Endothelial cell of umbilical vein (primary cell): ENCODE results near the gene GPR176. TPM values are rescaled to one million over a fixed set of nuclear protein-coding genes. Genes with fewer than 3 reads are reported as not detected.

Source experiments
- BruUV-seq: library from RNA; stranded (reverse); fragments of 400-500 nt; replicated peaks from 2 replicates; lab custom pipeline; 2021; lab: Mats Ljungman, UMichigan
- CTCF ChIA-PET: fragments of 300-600, 350-600 bp; sonication (Branson Sonifier 250); formaldehyde crosslinking; loops from one replicate; lab custom pipeline; 2021; ENCODE audit warnings: antibody characterized with exemption, inconsistent platforms; lab: Charles Lee
- POLR2A ChIA-PET: fragments of 300-600, 350-600 bp; sonication (Branson Sonifier 250); formaldehyde crosslinking; loops from one replicate; lab custom pipeline; 2021; ENCODE audit warnings: antibody characterized with exemption, inconsistent platforms; lab: Charles Lee
- DNase-seq: peaks from one replicate; pipeline ENCODE4 v3.0.0-alpha.2; 2011; ENCODE audit warnings: low read depth, low spot score
- FAIRE-seq: peaks from 2 replicates; lab custom pipeline; 2011; peaks lifted over from hg19 to GRCh38; lab: Jason Lieb, UNC
- H2AFZ ChIP-seq: 2 replicates; pipeline ENCODE4 v1.6.0; 2012; ENCODE audit warnings: low read depth, low read length, control low read depth, inconsistent platforms
- H3K27ac ChIP-seq: 2 replicates; pipeline ENCODE4 v1.5.1; 2011; ENCODE audit warnings: low read depth, mild to moderate bottlenecking, control low read depth, low read length, moderate library complexity; ENCODE audit not compliant: insufficient read depth
- H3K27me3 ChIP-seq, 2 experiments: 2 replicates each; pipeline versions ENCODE4 v1.6.0 to v1.6.1; 2011; ENCODE audit warnings: low read length in 2 of 2, mixed read lengths in 1 of 2; ENCODE audit not compliant: control insufficient read depth in 2 of 2, insufficient read depth in 2 of 2
- H3K36me3 ChIP-seq, 2 experiments: 2 replicates in 1 of 2; 3 replicates in 1 of 2; pipeline ENCODE4 v1.5.1; 2011; ENCODE audit warnings: low read length in 2 of 2, mild to moderate bottlenecking in 1 of 2, moderate library complexity in 1 of 2; ENCODE audit not compliant: control insufficient read depth in 2 of 2, insufficient read depth in 2 of 2; ENCODE audit errors: extremely low read depth in 1 of 2
- H3K4me1 ChIP-seq: 3 replicates; pipeline ENCODE4 v1.5.1; 2011; ENCODE audit warnings: mild to moderate bottlenecking, low read length; ENCODE audit not compliant: control insufficient read depth, insufficient read depth; ENCODE audit errors: extremely low read depth
- H3K4me2 ChIP-seq: 2 replicates; pipeline ENCODE4 v1.6.1; 2011; ENCODE audit warnings: low read length, control low read depth, mixed read lengths; ENCODE audit not compliant: insufficient read depth
- H3K4me3 ChIP-seq, 3 experiments: fragments of 200-600 bp in 1 of 3; sonication (generic), shearing (Covaris generic) in 1 of 3; replicated peaks in 1 of 3; 2 replicates each; pipeline ENCODE4 v1.5.1; 2011 to 2016; ENCODE audit warnings: control low read depth in 3 of 3, low read length in 3 of 3, mild to moderate bottlenecking in 2 of 3, inconsistent platforms in 1 of 3, low read depth in 1 of 3, moderate library complexity in 1 of 3; ENCODE audit not compliant: insufficient read depth in 1 of 3
- H3K79me2 ChIP-seq: 2 replicates; pipeline ENCODE4 v1.6.0; 2012; ENCODE audit warnings: low read length, inconsistent platforms; ENCODE audit not compliant: control insufficient read depth, insufficient read depth
- H3K9ac ChIP-seq: replicated peaks from 2 replicates; pipeline ENCODE3; 2011; ENCODE audit warnings: low read length, control low read depth; ENCODE audit not compliant: insufficient read depth; ENCODE audit errors: extremely low read depth
- H3K9me1 ChIP-seq: replicated peaks from 3 replicates; pipeline ENCODE4 v1.6.0; 2011; ENCODE audit warnings: mild to moderate bottlenecking, low read length; ENCODE audit not compliant: control insufficient read depth, insufficient read depth; ENCODE audit errors: extremely low read depth
- H3K9me3 ChIP-seq: replicated peaks from 2 replicates; pipeline ENCODE4 v1.5.1; 2012; ENCODE audit warnings: low read length, inconsistent platforms; ENCODE audit not compliant: control insufficient read depth, insufficient read depth
- H4K20me1 ChIP-seq: replicated peaks from 2 replicates; pipeline ENCODE3; 2011; ENCODE audit warnings: mild to moderate bottlenecking, low read length; ENCODE audit not compliant: control insufficient read depth, insufficient read depth; ENCODE audit errors: extremely low read depth
- EZH2 ChIP-seq: IDR thresholded peaks from 2 replicates; pipeline ENCODE4 v1.6.1; 2012; ENCODE audit warnings: borderline replicate concordance, low read depth, mild to moderate bottlenecking, moderate library complexity, low read length, inconsistent platforms; ENCODE audit not compliant: severe bottlenecking
- FOS ChIP-seq: IDR thresholded peaks from 2 replicates; pipeline ENCODE4 v1.6.1; 2011; ENCODE audit warnings: mild to moderate bottlenecking, low read length, moderate library complexity, borderline replicate concordance; ENCODE audit not compliant: insufficient read depth
- GATA2 ChIP-seq: IDR thresholded peaks from 2 replicates; pipeline ENCODE4 v1.7.0; 2011; ENCODE audit warnings: low read depth, mild to moderate bottlenecking, moderate library complexity, mixed read lengths, low read length; ENCODE audit not compliant: insufficient read length, insufficient read depth
- JUN ChIP-seq: IDR thresholded peaks from 2 replicates; pipeline ENCODE4 v1.6.1; 2011; ENCODE audit warnings: borderline replicate concordance, low read depth; ENCODE audit not compliant: insufficient read length, insufficient read depth
- MYC ChIP-seq: IDR thresholded peaks from one replicate; pipeline ENCODE4 v1.6.1; 2011; ENCODE audit warnings: mild to moderate bottlenecking, low read depth, low read length
- POLR2A ChIP-seq: IDR thresholded peaks from 2 replicates; pipeline ENCODE4 v1.6.1; 2012; ENCODE audit warnings: low read depth, mild to moderate bottlenecking, control low read depth, low read length
- POLR2AphosphoS5 ChIP-seq: IDR thresholded peaks from 2 replicates; pipeline ENCODE4 v1.6.1; 2012; ENCODE audit warnings: low read depth, mild to moderate bottlenecking, control low read depth, low read length, moderate library complexity; ENCODE audit not compliant: insufficient read depth
- dilution Hi-C: fragments of 300-500 bp; cut with MboI; formaldehyde crosslinking; loops from one replicate; pipeline ENCODE4 v1.15.0; 2019; ENCODE audit warnings: low sequenced_read_pairs; ENCODE audit not compliant: extremely low pct_ligation_motif_present
- intact Hi-C: fragments of 100-400 bp; cut with micrococcal nuclease; formaldehyde crosslinking; loops from one replicate; pipeline ENCODE4 v1.10.0; 2022
- polyA plus RNA-seq, 4 experiments: library from polyadenylated mRNA; depleted of rRNA in 3 of 4; stranded (reverse) in 3 of 4; unstranded in 1 of 4; fragments of >200 nt; gene quantifications; 2 replicates each; pipeline versions ENCODE4 v1.2.1 to v1.2.3, GENCODE V29; 2011 to 2012; ENCODE audit warnings: missing spikeins in 1 of 4
- total RNA-seq: library from RNA; stranded (reverse); gene quantifications from 2 replicates; pipeline ENCODE4 v1.2.3, GENCODE V29; 2021
- TF ChIP-seq, protein P1 (sequence below): IDR thresholded peaks from 2 replicates; pipeline ENCODE4 v1.6.1; 2011; ENCODE audit not compliant: insufficient read depth, insufficient read length
- TF ChIP-seq, protein P2 (sequence below), 2 donors: IDR thresholded peaks; 1 replicate in 1 of 2; 2 replicates in 1 of 2; pipeline ENCODE4 v1.5.1; 2011; ENCODE audit warnings: low read length in 2 of 2, mild to moderate bottlenecking in 2 of 2, moderate library complexity in 2 of 2, control low read depth in 1 of 2, inconsistent platforms in 1 of 2, low read depth in 1 of 2; ENCODE audit not compliant: insufficient read depth in 1 of 2; ENCODE audit errors: extremely low read depth in 1 of 2

Gene GPR176
- total and polyA plus RNA-seq, 2 donors (not counting 3 experiments of a cell fraction or from before 2014, with no cell fraction given) = 35.3 to 68.7 TPM

DNA sequence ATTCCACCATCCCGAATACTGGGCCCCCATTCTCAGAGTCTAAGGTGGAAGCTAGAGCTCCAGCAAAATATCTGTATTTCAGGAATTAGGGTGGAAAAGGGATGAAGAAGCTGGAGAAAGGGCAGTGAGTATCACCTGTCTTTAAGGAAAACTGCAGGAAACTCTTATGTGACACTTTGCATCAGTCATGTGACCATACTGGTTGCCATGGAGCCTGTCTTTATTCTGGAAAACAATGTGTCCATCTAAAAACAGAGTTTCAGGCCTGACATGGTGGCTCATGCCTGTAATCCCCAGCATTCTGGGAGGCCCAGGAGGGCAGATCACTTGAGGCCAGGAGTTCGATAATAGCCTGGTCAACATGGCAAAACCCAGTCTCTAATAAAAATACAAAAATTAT lies 84.5 kb downstream of the GPR176 start:
- Histone ChIP-seq H3K36me3 (no peaks in the 10 kb centered on the region), H3K79me2 (peaks cover 10% of the 10 kb centered on the region), H3K9ac (no peak overlapping the region), H3K4me2 (no peak overlapping the region), H2AFZ (no peak overlapping the region), H4K20me1 (no peaks in the 10 kb centered on the region), H3K4me3 (no peak overlapping the region), H3K9me3 (no peaks in the 10 kb centered on the region), H3K27ac (no peak overlapping the region), H3K9me1 (no peaks in the 10 kb centered on the region), H3K4me1 (peaks cover 5% of the 10 kb centered on the region), H3K27me3 (no peaks in the 10 kb centered on the region)
- ChIA-PET POLR2A (no interaction called here), CTCF (interaction anchor here (0.6 to 1.1 kb wide), 3 partner anchors 9 to 15 kb away, joined by 3 to 4 read pairs (median 3); no protein-coding TSS in a partner anchor)
- no TSS peak for BruUV-seq
- no peak for TF ChIP-seq FOS
- TF ChIP-seq MYC = no peak
- TF ChIP-seq, protein P1, sequence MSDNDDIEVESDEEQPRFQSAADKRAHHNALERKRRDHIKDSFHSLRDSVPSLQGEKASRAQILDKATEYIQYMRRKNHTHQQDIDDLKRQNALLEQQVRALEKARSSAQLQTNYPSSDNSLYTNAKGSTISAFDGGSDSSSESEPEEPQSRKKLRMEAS = no peak
- no peak for TF ChIP-seq JUN
- TF ChIP-seq EZH2 = no peak
- dilution Hi-C loops (no loop called here), intact Hi-C loops (no loop called here)
- FAIRE-seq (no peak), DNase-seq (no peak)

DNA sequence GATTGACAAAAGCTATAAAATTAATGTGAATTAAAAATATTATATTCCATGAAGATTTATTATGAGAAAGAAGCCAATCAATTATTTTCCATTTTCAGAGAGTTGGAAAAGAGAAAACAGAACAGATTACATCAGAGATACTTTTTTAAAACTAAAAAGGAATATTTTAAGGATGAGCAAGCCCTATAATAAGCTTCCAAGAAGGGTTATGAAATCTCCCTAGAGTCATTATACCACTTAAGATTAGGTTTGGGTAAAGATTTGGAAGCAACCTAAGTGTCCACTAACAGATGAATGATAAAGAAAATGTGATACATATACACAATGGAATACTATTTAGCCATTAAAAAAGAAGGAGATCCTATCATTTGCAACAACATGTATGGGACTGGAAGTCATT lies 85.8 kb downstream of the GPR176 start:
- intact Hi-C loops (no loop called here), dilution Hi-C loops (no loop called here)
- DNase-seq (no peak), FAIRE-seq (no peak)
- Histone ChIP-seq H3K27me3 (no peaks in the 10 kb centered on the region), H3K79me2 (peaks cover 12% of the 10 kb centered on the region), H2AFZ (no peak overlapping the region), H3K27ac (no peak overlapping the region), H4K20me1 (no peaks in the 10 kb centered on the region), H3K9me3 (no peaks in the 10 kb centered on the region), H3K9ac (no peak overlapping the region), H3K4me1 (peaks cover 5% of the 10 kb centered on the region), H3K36me3 (no peaks in the 10 kb centered on the region), H3K4me2 (no peak overlapping the region), H3K9me1 (no peaks in the 10 kb centered on the region), H3K4me3 (no peak overlapping the region)
- CTCF ChIA-PET = interaction anchor here (0.9 kb wide), 1 partner anchor 78 kb away, joined by 3 read pairs; no protein-coding TSS in a partner anchor
- TF ChIP-seq JUN (no peak), POLR2AphosphoS5 (no peak), EZH2 (no peak), FOS (no peak), POLR2A (no peak), GATA2 (no peak)
- TF ChIP-seq, protein P2, sequence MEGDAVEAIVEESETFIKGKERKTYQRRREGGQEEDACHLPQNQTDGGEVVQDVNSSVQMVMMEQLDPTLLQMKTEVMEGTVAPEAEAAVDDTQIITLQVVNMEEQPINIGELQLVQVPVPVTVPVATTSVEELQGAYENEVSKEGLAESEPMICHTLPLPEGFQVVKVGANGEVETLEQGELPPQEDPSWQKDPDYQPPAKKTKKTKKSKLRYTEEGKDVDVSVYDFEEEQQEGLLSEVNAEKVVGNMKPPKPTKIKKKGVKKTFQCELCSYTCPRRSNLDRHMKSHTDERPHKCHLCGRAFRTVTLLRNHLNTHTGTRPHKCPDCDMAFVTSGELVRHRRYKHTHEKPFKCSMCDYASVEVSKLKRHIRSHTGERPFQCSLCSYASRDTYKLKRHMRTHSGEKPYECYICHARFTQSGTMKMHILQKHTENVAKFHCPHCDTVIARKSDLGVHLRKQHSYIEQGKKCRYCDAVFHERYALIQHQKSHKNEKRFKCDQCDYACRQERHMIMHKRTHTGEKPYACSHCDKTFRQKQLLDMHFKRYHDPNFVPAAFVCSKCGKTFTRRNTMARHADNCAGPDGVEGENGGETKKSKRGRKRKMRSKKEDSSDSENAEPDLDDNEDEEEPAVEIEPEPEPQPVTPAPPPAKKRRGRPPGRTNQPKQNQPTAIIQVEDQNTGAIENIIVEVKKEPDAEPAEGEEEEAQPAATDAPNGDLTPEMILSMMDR (IDR thresholded peaks at IDR 0.05; ENCODE audit: extremely low read depth in 1 of 2, insufficient read depth in 1 of 2, low read depth in 1 of 2, low read length in 2 of 2) = no peak
- no TSS peak for BruUV-seq
- POLR2A ChIA-PET = no interaction called here
